Measurements from ENCODE around the gene ZBTB12. TPM values are rescaled to one million over a fixed set of nuclear protein-coding genes. Genes with fewer than 3 reads are reported as not detected.

Gene ZBTB12
- total and polyA plus RNA-seq, 8 donors, result 0.43 to 6.4 (median 1.8) TPM

GRCh38 chr6:31881136-31881859, 20.6 kb downstream of the ZBTB12 start:
- H3K4me3 ChIP-seq, result no peak overlapping the region
- DNase-seq, result no peak
- TF ChIP-seq POLR2A (IDR thresholded peaks at IDR 0.05), result no peak
- no peak for TF ChIP-seq POLR2AphosphoS5 (IDR thresholded peaks at IDR 0.05)
- no peak for TF ChIP-seq EP300 (IDR thresholded peaks at IDR 0.05)
- TF ChIP-seq CTCF (IDR thresholded peaks at IDR 0.05), result no peak
- H3K9me3 ChIP-seq, result no peaks in the 10 kb centered on the region
- peaks cover 55 to 69% (median 69%) of the 10 kb centered on the region in 4 donors for H3K36me3 ChIP-seq
- H3K4me1 ChIP-seq, result peaks cover 7 to 24% (median 11%) of the 10 kb centered on the region in 4 donors
- 83 to 89% (median 86%) methylated on average over 9 of the region's 9 CpGs for WGBS, 5 donors
- no peaks in the 10 kb centered on the region for H3K27me3 ChIP-seq
- H3K27ac ChIP-seq, result no peak overlapping the region
- intact Hi-C loops (cut with DNase I; ENCODE audit: low total_unique reads), result no loop called here

- Histone ChIP-seq H3K4me1 (peaks cover 10 to 31% (median 18%) of the 10 kb centered on the region in 4 donors), H3K9me3 (no peaks in the 10 kb centered on the region), H3K4me3 (no peak overlapping the region), H3K36me3 (peaks cover 52 to 69% (median 63%) of the 10 kb centered on the region in 4 donors), H3K27me3 (no peaks in the 10 kb centered on the region), H3K27ac (peak overlapping the region in 2 of 5 donors; percentile 87 to 94)
- WGBS, 5 donors, result 83 to 93% (median 91%) methylated on average over 10 of the region's 10 CpGs
- no peak for DNase-seq
- intact Hi-C loops (cut with DNase I; ENCODE audit: low total_unique reads), result no loop called here
- TF ChIP-seq CTCF (IDR thresholded peaks at IDR 0.05) (no peak), POLR2A (IDR thresholded peaks at IDR 0.05) (no peak), EP300 (IDR thresholded peaks at IDR 0.05) (no peak), POLR2AphosphoS5 (IDR thresholded peaks at IDR 0.05) (no peak)
These were observed 21.3 kb downstream of the ZBTB12 start for GRCh38 chr6:31880616-31881015.

GRCh38 chr6:31879901-31880300, 22.0 kb downstream of the ZBTB12 start:
- Histone ChIP-seq H3K36me3 (peaks cover 46 to 65% (median 56%) of the 10 kb centered on the region in 4 donors), H3K27me3 (no peaks in the 10 kb centered on the region), H3K4me1 (peaks cover 12 to 38% (median 22%) of the 10 kb centered on the region in 4 donors), H3K27ac (peak overlapping the region; percentile 85 to 95 (median 92)), H3K4me3 (peak overlapping the region in 2 of 4 donors; percentile 5 to 36), H3K9me3 (no peaks in the 10 kb centered on the region)
- peak; percentile 64 to 73 for DNase-seq
- TF ChIP-seq POLR2A (IDR thresholded peaks at IDR 0.05) (no peak), CTCF (IDR thresholded peaks at IDR 0.05) (no peak), EP300 (IDR thresholded peaks at IDR 0.05) (no peak), POLR2AphosphoS5 (IDR thresholded peaks at IDR 0.05) (no peak)
- 30 to 65% (median 58%) methylated on average over 2 to 10 of the region's 10 CpGs for WGBS, 5 donors
- intact Hi-C loops (cut with DNase I; ENCODE audit: low total_unique reads), result no loop called here

- 23 to 65% (median 43%) methylated on average over 9 to 13 of the region's 13 CpGs for WGBS, 5 donors
- intact Hi-C loops (cut with DNase I; ENCODE audit: low total_unique reads), result no loop called here
- no peak for DNase-seq
- H3K4me1 ChIP-seq, result peaks cover 17 to 44% (median 24%) of the 10 kb centered on the region in 4 donors
- H3K36me3 ChIP-seq, result peaks cover 45 to 65% (median 52%) of the 10 kb centered on the region in 4 donors
- H3K27me3 ChIP-seq, result no peaks in the 10 kb centered on the region
- H3K9me3 ChIP-seq, result no peaks in the 10 kb centered on the region
- H3K4me3 ChIP-seq, result peak overlapping the region; percentile 36 to 59 (median 47)
- H3K27ac ChIP-seq, result peak overlapping the region; percentile 85 to 95 (median 92)
- TF ChIP-seq EP300 (IDR thresholded peaks at IDR 0.05), result no peak
- TF ChIP-seq POLR2AphosphoS5 (IDR thresholded peaks at IDR 0.05), result peak in 1 of 3 donors; percentile 8
- TF ChIP-seq CTCF (IDR thresholded peaks at IDR 0.05), result no peak
These were observed 22.7 kb downstream of the ZBTB12 start for GRCh38 chr6:31879143-31879542.

Data from stomach (tissue), 9 donors.